Suprapubic skin (tissue), 4 donors: ENCODE results near the gene NAGK. TPM values are rescaled to one million over a fixed set of nuclear protein-coding genes. Genes with fewer than 3 reads are reported as not detected.
"Not testable (repeated sequence)": the region's sequence is repeated elsewhere in the genome, so short reads cannot be mapped to it uniquely, and the experiment has no call there.

Source experiments
- DNase-seq, 2 donors: peaks; one replicate each; pipeline ENCODE4 v3.0.0-alpha.2; 2019; ENCODE audit warnings: low spot score in 2 of 2
- H3K27ac ChIP-seq: fragments of 200-600 bp; sonication (generic); one replicate; pipeline ENCODE4 v1.5.1; 2019
- H3K27me3 ChIP-seq: fragments of 200-600 bp; sonication (generic); one replicate; pipeline ENCODE4 v1.5.1; 2019
- H3K36me3 ChIP-seq: fragments of 200-600 bp; sonication (generic); one replicate; pipeline ENCODE4 v1.5.1; 2019
- H3K4me1 ChIP-seq: fragments of 200-600 bp; sonication (generic); one replicate; pipeline ENCODE4 v1.5.1; 2019
- H3K4me3 ChIP-seq: fragments of 200-600 bp; sonication (generic); one replicate; pipeline ENCODE4 v1.5.1; 2019; ENCODE audit warnings: mild to moderate bottlenecking
- H3K9me3 ChIP-seq: fragments of 200-600 bp; sonication (generic); one replicate; pipeline ENCODE4 v1.5.1; 2019
- EP300 ChIP-seq: sonication (generic); formaldehyde crosslinking; IDR thresholded peaks from one replicate; pipeline ENCODE4 v1.6.1; 2017; ENCODE audit warnings: antibody characterized with exemption
- POLR2A ChIP-seq, 2 donors: fragments of 450-650 bp; IDR thresholded peaks; one replicate each; pipeline ENCODE4 v1.6.1; 2017; ENCODE audit warnings: antibody characterized with exemption in 2 of 2, mild to moderate bottlenecking in 2 of 2, moderate library complexity in 2 of 2
- POLR2AphosphoS5 ChIP-seq, 3 donors: sonication (generic); formaldehyde crosslinking; IDR thresholded peaks; one replicate each; pipeline ENCODE4 v1.6.1; 2017; ENCODE audit warnings: antibody characterized with exemption in 3 of 3
- WGBS: methylation state at CpG from one replicate; pipeline ENCODE4 v1.1.5; 2018; 5-methylcytosine and 5-hydroxymethylcytosine counted together
- total RNA-seq, 4 donors: library from RNA; depleted of rRNA; stranded (reverse); fragments of >200 nt; gene quantifications; one replicate each; pipeline ENCODE4 v1.1.0, GENCODE V29; 2016
- TF ChIP-seq, protein P1 (sequence below), 2 donors: fragments of 200-600 bp in 1 of 2; fragments of 450-650 bp in 1 of 2; sonication (generic) in 1 of 2; IDR thresholded peaks; one replicate each; pipeline ENCODE4 v1.5.1; 2016 to 2019; ENCODE audit warnings: antibody characterized with exemption in 2 of 2, mild to moderate bottlenecking in 1 of 2, moderate library complexity in 1 of 2

The NAGK gene
- total RNA-seq, 4 donors from 2014 or later: 122 to 233 (median 153) TPM

GRCh38 chr2:71082402-71083252 is 14.2 kb downstream of the NAGK start:
- H3K27me3 ChIP-seq: no peaks in the 10 kb centered on the region
- no peak overlapping the region for H3K4me3 ChIP-seq
- H3K27ac ChIP-seq: no peak overlapping the region
- peaks cover 21% of the 10 kb centered on the region for H3K36me3 ChIP-seq
- no peak for TF ChIP-seq POLR2A (IDR thresholded peaks at IDR 0.05)
- TF ChIP-seq, protein P1, sequence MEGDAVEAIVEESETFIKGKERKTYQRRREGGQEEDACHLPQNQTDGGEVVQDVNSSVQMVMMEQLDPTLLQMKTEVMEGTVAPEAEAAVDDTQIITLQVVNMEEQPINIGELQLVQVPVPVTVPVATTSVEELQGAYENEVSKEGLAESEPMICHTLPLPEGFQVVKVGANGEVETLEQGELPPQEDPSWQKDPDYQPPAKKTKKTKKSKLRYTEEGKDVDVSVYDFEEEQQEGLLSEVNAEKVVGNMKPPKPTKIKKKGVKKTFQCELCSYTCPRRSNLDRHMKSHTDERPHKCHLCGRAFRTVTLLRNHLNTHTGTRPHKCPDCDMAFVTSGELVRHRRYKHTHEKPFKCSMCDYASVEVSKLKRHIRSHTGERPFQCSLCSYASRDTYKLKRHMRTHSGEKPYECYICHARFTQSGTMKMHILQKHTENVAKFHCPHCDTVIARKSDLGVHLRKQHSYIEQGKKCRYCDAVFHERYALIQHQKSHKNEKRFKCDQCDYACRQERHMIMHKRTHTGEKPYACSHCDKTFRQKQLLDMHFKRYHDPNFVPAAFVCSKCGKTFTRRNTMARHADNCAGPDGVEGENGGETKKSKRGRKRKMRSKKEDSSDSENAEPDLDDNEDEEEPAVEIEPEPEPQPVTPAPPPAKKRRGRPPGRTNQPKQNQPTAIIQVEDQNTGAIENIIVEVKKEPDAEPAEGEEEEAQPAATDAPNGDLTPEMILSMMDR (IDR thresholded peaks at IDR 0.05): no peak
- no peak for TF ChIP-seq EP300
- TF ChIP-seq POLR2AphosphoS5 (IDR thresholded peaks at IDR 0.05): no peak
- peaks cover 8% of the 10 kb centered on the region for H3K4me1 ChIP-seq
- DNase-seq: no peak
- H3K9me3 ChIP-seq: no peaks in the 10 kb centered on the region
- 87% methylated on average over 5 of the region's 5 CpGs for WGBS

DNA sequence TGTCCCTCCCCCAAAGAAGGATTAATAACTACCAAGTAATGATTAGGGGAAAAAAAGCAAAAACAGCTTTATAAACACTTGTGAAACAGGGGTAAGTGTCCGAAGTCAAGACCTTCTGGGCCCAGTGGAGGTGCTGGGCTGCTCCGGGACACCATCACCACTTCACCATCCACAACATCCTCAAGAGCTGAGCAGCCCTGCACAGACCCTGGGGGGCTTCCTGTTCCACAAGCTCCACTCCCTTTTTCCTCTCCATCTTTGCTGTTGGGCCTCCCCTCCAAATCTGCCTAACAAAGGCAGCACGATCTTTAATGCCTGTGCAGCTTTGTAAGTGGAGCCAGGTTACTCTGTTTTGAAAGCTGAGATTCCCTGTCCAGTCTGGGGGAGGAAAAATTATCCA is 14.8 kb downstream of the NAGK start:
- not testable (repeated sequence) for H3K4me3 ChIP-seq, DNase-seq, H3K27ac ChIP-seq, H3K9me3 ChIP-seq, H3K27me3 ChIP-seq, H3K4me1 ChIP-seq
- H3K36me3 ChIP-seq: peaks cover 14% of the 10 kb centered on the region
- WGBS: no CpG with 5 or more reads among the region's 3 CpGs

DNA sequence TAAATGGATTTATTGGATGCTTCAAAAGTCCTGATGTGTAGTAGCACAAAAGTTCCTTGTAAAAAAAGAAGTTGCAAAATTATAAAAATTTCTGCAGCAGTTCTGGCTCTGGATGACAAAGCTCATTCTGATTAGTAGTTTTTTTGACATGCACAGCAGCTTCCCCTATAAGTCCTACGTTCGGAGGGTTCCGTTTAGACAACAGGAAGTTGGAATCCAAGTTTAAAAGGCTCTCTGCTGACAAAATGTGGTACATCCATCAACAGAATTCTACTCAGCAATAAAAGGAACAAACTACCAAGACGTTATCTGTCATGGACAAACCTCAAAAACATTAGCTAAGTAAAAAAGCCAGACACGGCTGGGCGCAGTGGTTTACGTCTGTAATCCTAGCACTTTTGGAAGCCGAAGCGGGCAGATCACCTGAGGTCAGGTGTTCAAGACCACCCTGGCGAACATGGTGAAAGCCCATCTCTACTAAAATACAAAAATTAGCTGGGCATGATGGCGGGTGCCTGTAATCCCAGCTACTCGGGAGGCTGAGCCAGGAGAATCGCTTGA is 15.4 kb downstream of the NAGK start:
- 58% methylated on average over 12 of the region's 13 CpGs for WGBS
- not testable (repeated sequence) for H3K4me3 ChIP-seq

DNA sequence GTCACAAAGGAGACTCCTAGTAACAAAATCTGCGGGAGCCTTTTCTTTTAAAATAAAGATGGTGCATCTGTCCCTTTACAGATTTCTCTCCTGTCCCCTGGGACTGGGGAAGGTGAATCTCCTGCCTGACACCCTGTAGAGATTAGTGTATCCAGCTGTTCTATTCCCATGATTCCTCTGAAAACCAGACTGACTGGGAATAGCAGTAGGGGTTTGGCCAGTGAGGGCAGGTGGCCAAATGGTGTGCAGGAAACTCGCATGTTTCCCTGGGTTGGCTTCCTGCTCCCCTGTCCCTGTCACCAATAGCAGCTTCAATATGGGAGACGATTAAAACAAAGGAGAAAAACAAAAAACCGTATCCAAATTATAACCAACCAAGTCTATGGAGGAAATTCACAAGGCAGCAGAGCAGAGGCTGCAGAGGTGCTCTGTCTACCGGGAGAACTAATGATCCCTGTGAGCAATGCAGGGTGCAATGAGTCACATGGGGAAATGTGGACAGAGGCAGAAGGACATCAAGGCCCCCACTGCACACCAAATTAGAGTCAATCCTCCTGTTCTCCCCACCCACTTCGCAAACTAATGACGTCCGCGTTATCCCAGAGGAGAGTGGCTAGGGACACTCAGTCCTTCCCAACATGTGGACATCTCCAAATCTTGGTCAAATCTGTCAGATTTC is 17.0 kb downstream of the NAGK start:
- not testable (repeated sequence) for H3K27me3 ChIP-seq, DNase-seq

More for the DNA sequence above, 15.4 kb downstream of the NAGK start:
- H3K27me3 ChIP-seq, H3K9me3 ChIP-seq, DNase-seq, H3K4me1 ChIP-seq, H3K27ac ChIP-seq, H3K36me3 ChIP-seq: not testable (repeated sequence)

GRCh38 chr2:71089475-71089874 is 21.0 kb downstream of the NAGK start:
- H3K4me3 ChIP-seq, H3K27me3 ChIP-seq, H3K27ac ChIP-seq, DNase-seq, H3K4me1 ChIP-seq, H3K9me3 ChIP-seq, H3K36me3 ChIP-seq: not testable (repeated sequence)
- 83% methylated on average over 14 of the region's 14 CpGs for WGBS

More for the DNA sequence above, 17.0 kb downstream of the NAGK start:
- whole genome bisulfite sequencing: 65% methylated on average over 9 of the region's 9 CpGs
- H3K36me3 ChIP-seq, H3K27ac ChIP-seq, H3K9me3 ChIP-seq, H3K4me3 ChIP-seq, H3K4me1 ChIP-seq: not testable (repeated sequence)

DNA sequence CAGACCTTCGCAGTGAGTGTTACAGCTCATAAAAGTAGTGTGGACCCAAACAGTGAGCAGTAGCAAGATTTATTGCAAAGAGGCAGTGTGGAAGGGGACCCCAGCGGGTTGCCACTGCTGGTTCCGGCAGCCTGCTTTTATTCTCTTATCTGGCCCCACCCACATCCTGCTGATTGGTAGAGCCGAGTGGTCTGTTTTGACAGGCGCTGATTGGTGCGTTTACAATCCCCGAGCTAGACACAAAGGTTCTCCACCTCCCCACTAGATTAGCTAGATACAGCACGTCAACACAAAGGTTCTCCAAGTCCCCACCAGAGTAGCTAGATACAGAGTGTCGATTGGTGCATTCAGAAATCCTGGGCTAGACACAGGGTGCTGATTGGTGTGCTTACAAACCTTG is 23.4 kb downstream of the NAGK start:
- H3K9me3 ChIP-seq, DNase-seq, H3K27me3 ChIP-seq, H3K4me3 ChIP-seq, H3K4me1 ChIP-seq, H3K36me3 ChIP-seq, H3K27ac ChIP-seq: not testable (repeated sequence)
- WGBS: 93% methylated on average over 9 of the region's 9 CpGs

DNA sequence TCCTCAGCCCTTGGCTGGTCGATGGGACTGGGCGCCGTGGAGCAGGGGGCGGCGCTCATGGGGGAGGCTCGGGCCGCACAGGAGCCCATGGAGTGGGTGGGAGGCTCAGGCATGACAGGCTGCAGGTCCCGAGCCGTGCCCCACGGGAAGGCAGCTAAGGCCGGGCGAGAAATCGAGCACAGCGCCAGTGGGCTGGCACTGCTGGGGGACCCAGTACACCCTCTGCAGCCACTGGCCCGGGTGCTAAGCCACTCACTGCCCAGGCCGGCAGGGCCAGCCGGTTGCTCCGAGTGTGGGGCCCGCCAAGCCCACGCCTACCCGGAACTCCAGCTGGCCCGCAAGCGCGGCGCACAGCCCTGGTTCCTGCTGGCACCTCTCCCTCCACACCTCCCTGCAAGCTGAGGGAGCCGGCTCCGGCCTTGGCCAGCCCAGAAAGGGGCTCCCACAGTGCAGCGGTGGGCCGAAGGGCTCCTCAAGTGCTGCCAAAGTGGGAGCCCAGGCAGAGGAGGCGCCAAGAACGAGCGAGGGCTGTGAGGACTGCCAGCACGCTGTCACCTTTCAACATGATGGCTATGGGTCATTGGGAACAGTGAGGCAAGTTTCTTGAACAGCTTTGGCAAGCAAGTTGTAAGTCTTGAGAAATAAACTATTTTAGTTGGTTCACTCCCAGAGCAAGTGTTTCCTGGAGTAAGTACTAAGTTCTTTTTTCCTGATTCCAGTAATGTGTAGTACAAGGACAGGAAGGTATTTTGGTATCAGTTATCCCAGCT is 24.2 kb downstream of the NAGK start:
- H3K27me3 ChIP-seq, H3K4me3 ChIP-seq, DNase-seq, H3K27ac ChIP-seq, H3K4me1 ChIP-seq, H3K36me3 ChIP-seq, H3K9me3 ChIP-seq: not testable (repeated sequence)
- WGBS: 93% methylated on average over 3 of the region's 33 CpGs
